Testis (tissue), 3 donors: ENCODE data around the gene ELOVL2. TPM values are rescaled to one million over a fixed set of nuclear protein-coding genes. Genes with fewer than 3 reads are reported as not detected.

Experiments used
- DNase-seq: peaks from one replicate; pipeline ENCODE4 v3.0.0-alpha.2; 2019
- H3K27ac ChIP-seq, 2 donors: fragments of 200-600 bp; sonication (generic); one replicate each; pipeline ENCODE4 v1.5.1; 2019
- H3K27me3 ChIP-seq: fragments of 200-600 bp; sonication (generic); one replicate; pipeline ENCODE4 v1.5.1; 2019
- H3K36me3 ChIP-seq: fragments of 200-600 bp; sonication (generic); one replicate; pipeline ENCODE4 v1.5.1; 2017; ENCODE audit warnings: low read depth; ENCODE audit errors: missing control alignments
- H3K4me1 ChIP-seq: fragments of 200-600 bp; sonication (generic); one replicate; pipeline ENCODE4 v1.5.1; 2019
- H3K4me3 ChIP-seq, 2 donors: fragments of 200-600 bp; sonication (generic); one replicate each; pipeline ENCODE4 v1.5.1; 2017 to 2019
- H3K9me3 ChIP-seq: fragments of 200-600 bp; sonication (generic); one replicate; pipeline ENCODE4 v1.5.1; 2017
- POLR2A ChIP-seq: fragments of 450-650 bp; IDR thresholded peaks from one replicate; pipeline ENCODE4 v1.6.1; 2017; ENCODE audit warnings: antibody characterized with exemption, mild to moderate bottlenecking, moderate library complexity
- WGBS, 2 donors: methylation state at CpG; one replicate each; pipeline ENCODE4 v1.1.5; 2018; 5-methylcytosine and 5-hydroxymethylcytosine counted together
- intact Hi-C: fragments of 100-400 bp; cut with DNase I; formaldehyde crosslinking; loops from one replicate; pipeline ENCODE4 v1.15.1; 2023; ENCODE audit warnings: low total_unique reads
- polyA plus RNA-seq: library from polyadenylated mRNA; stranded (reverse); fragments of 350-450 nt; fragmentation: Illumina TruSeq; extraction: RNeasy Lipid Tissue Mini Kit (QIAGEN cat#74804); gene quantifications from one replicate; pipeline ENCODE4 v1.2.3, GENCODE V29; 2014; ENCODE audit warnings: low read depth, low replicate concordance; ENCODE audit not compliant: insufficient read depth
- total RNA-seq, 2 donors: library from RNA; depleted of rRNA; stranded (reverse); fragments of >200 nt; gene quantifications; one replicate each; pipeline ENCODE4 v1.2.3, GENCODE V29; 2016
- TF ChIP-seq, protein P1 (sequence below), 3 experiments: fragments of 450-650 bp in 2 of 3; fragments of 200-600 bp in 1 of 3; sonication (generic) in 1 of 3; IDR thresholded peaks; one replicate each; pipeline ENCODE4 v1.5.1; 2016 to 2019; ENCODE audit warnings: antibody characterized with exemption in 3 of 3, mild to moderate bottlenecking in 2 of 3, moderate library complexity in 1 of 3

Gene ELOVL2
- total and polyA plus RNA-seq, 3 donors from 2014 or later, result 25.0 to 30.7 (median 26.7) TPM

GRCh38 chr6:11085758-11086435 is 41.8 kb upstream of the ELOVL2 start:
- 41 to 57% methylated on average over 3 of the region's 3 CpGs for WGBS, 2 donors
- no peaks in the 10 kb centered on the region for H3K4me1 ChIP-seq

GRCh38 chr6:11083956-11084355 is 39.9 kb upstream of the ELOVL2 start:
- intact Hi-C loops, result no loop called here
- no peak overlapping the region for H3K4me3 ChIP-seq

More at GRCh38 chr6:11085758-11086435, 41.8 kb upstream of the ELOVL2 start:
- TF ChIP-seq, protein P1, sequence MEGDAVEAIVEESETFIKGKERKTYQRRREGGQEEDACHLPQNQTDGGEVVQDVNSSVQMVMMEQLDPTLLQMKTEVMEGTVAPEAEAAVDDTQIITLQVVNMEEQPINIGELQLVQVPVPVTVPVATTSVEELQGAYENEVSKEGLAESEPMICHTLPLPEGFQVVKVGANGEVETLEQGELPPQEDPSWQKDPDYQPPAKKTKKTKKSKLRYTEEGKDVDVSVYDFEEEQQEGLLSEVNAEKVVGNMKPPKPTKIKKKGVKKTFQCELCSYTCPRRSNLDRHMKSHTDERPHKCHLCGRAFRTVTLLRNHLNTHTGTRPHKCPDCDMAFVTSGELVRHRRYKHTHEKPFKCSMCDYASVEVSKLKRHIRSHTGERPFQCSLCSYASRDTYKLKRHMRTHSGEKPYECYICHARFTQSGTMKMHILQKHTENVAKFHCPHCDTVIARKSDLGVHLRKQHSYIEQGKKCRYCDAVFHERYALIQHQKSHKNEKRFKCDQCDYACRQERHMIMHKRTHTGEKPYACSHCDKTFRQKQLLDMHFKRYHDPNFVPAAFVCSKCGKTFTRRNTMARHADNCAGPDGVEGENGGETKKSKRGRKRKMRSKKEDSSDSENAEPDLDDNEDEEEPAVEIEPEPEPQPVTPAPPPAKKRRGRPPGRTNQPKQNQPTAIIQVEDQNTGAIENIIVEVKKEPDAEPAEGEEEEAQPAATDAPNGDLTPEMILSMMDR (IDR thresholded peaks at IDR 0.05), result no peak
- TF ChIP-seq POLR2A, result no peak
- Histone ChIP-seq H3K27ac (no peak overlapping the region), H3K9me3 (no peaks in the 10 kb centered on the region), H3K27me3 (no peaks in the 10 kb centered on the region), H3K36me3 (no peaks in the 10 kb centered on the region), H3K4me3 (no peak overlapping the region)
- DNase-seq, result no peak
- intact Hi-C loops, result no loop called here

GRCh38 chr6:11083491-11083890 is 39.4 kb upstream of the ELOVL2 start:
- Histone ChIP-seq H3K36me3 (no peaks in the 10 kb centered on the region), H3K27me3 (no peaks in the 10 kb centered on the region), H3K4me3 (no peak overlapping the region), H3K4me1 (no peaks in the 10 kb centered on the region), H3K9me3 (no peaks in the 10 kb centered on the region), H3K27ac (no peak overlapping the region)
- no peak for TF ChIP-seq POLR2A
- TF ChIP-seq, protein P1 (IDR thresholded peaks at IDR 0.05), result no peak
- no peak for DNase-seq
- intact Hi-C loops, result no loop called here
- WGBS, 2 donors, result 80 to 85% methylated on average over 4 of the region's 4 CpGs

More at GRCh38 chr6:11083956-11084355, 39.9 kb upstream of the ELOVL2 start:
- H3K27me3 ChIP-seq, result no peaks in the 10 kb centered on the region
- no peaks in the 10 kb centered on the region for H3K36me3 ChIP-seq
- no peak for TF ChIP-seq POLR2A
- TF ChIP-seq, protein P1 (IDR thresholded peaks at IDR 0.05), result no peak
- H3K4me1 ChIP-seq, result no peaks in the 10 kb centered on the region
- WGBS, 2 donors, result 89 to 93% methylated on average over 5 of the region's 5 CpGs
- no peak for DNase-seq
- H3K9me3 ChIP-seq, result no peaks in the 10 kb centered on the region
- no peak overlapping the region for H3K27ac ChIP-seq

- H3K27me3 ChIP-seq, result no peaks in the 10 kb centered on the region
- H3K36me3 ChIP-seq, result no peaks in the 10 kb centered on the region
- WGBS, 2 donors, result 55 to 82% methylated on average over 3 of the region's 3 CpGs
- no peaks in the 10 kb centered on the region for H3K4me1 ChIP-seq
- no peak overlapping the region for H3K4me3 ChIP-seq
- H3K27ac ChIP-seq, result no peak overlapping the region
- TF ChIP-seq, protein P1 (IDR thresholded peaks at IDR 0.05), result no peak
- no peak for TF ChIP-seq POLR2A
- DNase-seq, result no peak
- H3K9me3 ChIP-seq, result no peaks in the 10 kb centered on the region
- intact Hi-C loops, result no loop called here
Measured at GRCh38 chr6:11080296-11080695, 36.2 kb upstream of the ELOVL2 start.

DNA sequence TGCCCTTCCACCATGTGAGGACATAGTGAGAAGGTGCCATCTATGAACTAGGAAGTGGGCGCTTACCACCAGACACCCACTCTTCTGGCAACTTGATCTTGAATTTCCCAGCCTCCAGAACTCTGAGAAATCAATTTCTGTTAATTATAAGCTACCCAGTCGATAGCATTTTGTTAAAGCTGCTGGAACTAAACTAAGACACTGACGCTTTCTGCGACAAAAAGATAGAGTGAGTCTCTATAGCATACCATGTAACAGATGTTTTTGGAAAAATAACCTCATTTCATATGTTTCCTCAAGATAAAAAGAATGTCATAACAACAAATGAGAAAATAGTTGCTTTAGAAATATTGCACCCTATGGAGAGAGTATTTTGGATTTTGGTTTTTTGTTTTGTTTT is 34.2 kb upstream of the ELOVL2 start:
- no peak for TF ChIP-seq POLR2A
- TF ChIP-seq, protein P1 (IDR thresholded peaks at IDR 0.05), result no peak
- no peaks in the 10 kb centered on the region for H3K4me1 ChIP-seq
- H3K27ac ChIP-seq, result no peak overlapping the region
- intact Hi-C loops, result no loop called here
- H3K27me3 ChIP-seq, result no peaks in the 10 kb centered on the region
- 87 to 95% methylated on average over 4 of the region's 4 CpGs for WGBS, 2 donors
- no peaks in the 10 kb centered on the region for H3K36me3 ChIP-seq
- H3K9me3 ChIP-seq, result no peaks in the 10 kb centered on the region
- H3K4me3 ChIP-seq, result no peak overlapping the region
- no peak for DNase-seq
